Gastrocnemius medialis (tissue), 4 donors: ENCODE data around the gene ADGRG1. TPM values are rescaled to one million over a fixed set of nuclear protein-coding genes. Genes with fewer than 3 reads are reported as not detected.

Source experiments
- ATAC-seq, 2 donors: fragments of 150-250 bp; one replicate each; pipeline ENCODE4 v1.9.1; 2016
- DNase-seq, 2 donors: peaks; one replicate each; pipeline ENCODE4 v3.0.0-alpha.2; 2019
- H3K27ac ChIP-seq, 4 donors: fragments of 200-600 bp; sonication (generic); 1 replicate in 1 of 4; 2 replicates in 3 of 4; pipeline ENCODE4 v1.5.1; 2016 to 2018; ENCODE audit warnings: mild to moderate bottlenecking in 2 of 4, moderate library complexity in 1 of 4
- H3K27me3 ChIP-seq, 3 donors: fragments of 200-600 bp; sonication (generic) in 2 of 3; 1 replicate in 1 of 3; 2 replicates in 2 of 3; pipeline versions ENCODE4 v1.5.1 to v1.6.0; 2016 to 2019; ENCODE audit warnings: mild to moderate bottlenecking in 1 of 3, moderate library complexity in 1 of 3
- H3K36me3 ChIP-seq, 2 donors: fragments of 200-600 bp; sonication (generic) in 1 of 2; one replicate each; pipeline ENCODE4 v1.5.1; 2017 to 2018
- H3K4me1 ChIP-seq, 2 donors: fragments of 200-600 bp; sonication (generic) in 1 of 2; one replicate each; pipeline ENCODE4 v1.5.1; 2016 to 2017; ENCODE audit warnings: mild to moderate bottlenecking in 2 of 2
- H3K4me3 ChIP-seq, 4 donors: fragments of 200-600 bp; sonication (generic) in 3 of 4; 1 replicate in 1 of 4; 2 replicates in 3 of 4; pipeline ENCODE4 v1.5.1; 2016 to 2019; ENCODE audit warnings: mild to moderate bottlenecking in 2 of 4
- H3K9me3 ChIP-seq, 3 donors: fragments of 200-600 bp; sonication (generic) in 2 of 3; 1 replicate in 1 of 3; 2 replicates in 2 of 3; pipeline ENCODE4 v1.5.1; 2016 to 2019
- POLR2A ChIP-seq, 2 donors: fragments of 450-650 bp; IDR thresholded peaks; one replicate each; pipeline ENCODE4 v1.6.1; 2017; ENCODE audit warnings: antibody characterized with exemption in 2 of 2, mild to moderate bottlenecking in 2 of 2, moderate library complexity in 2 of 2
- in situ Hi-C, 4 donors: fragments of 200-750 bp; cut with MboI; loops; one replicate each; pipeline versions ENCODE4 v1.15.0 to v1.8.0; 2017; ENCODE audit warnings: low sequenced_read_pairs in 4 of 4
- intact Hi-C: fragments of 100-400 bp; cut with DNase I; formaldehyde crosslinking; loops from one replicate; pipeline ENCODE4 v1.15.1; 2023; ENCODE audit warnings: low total_unique reads
- total RNA-seq, 4 donors: library from RNA; depleted of rRNA; stranded (reverse); fragments of >200 nt; gene quantifications; one replicate each; pipeline versions ENCODE4 v1.1.0 to v1.2.3, GENCODE V29; 2016
- TF ChIP-seq, protein P1 (sequence below), 5 experiments: fragments of 450-650 bp in 3 of 5; fragments of 200-600 bp in 2 of 5; sonication (generic) in 2 of 5; IDR thresholded peaks in 4 of 5; conservative IDR thresholded peaks in 1 of 5; 1 replicate in 4 of 5; 2 replicates in 1 of 5; pipeline ENCODE4 v1.5.1; 2016 to 2019; ENCODE audit warnings: antibody characterized with exemption in 5 of 5, mild to moderate bottlenecking in 3 of 5, moderate library complexity in 3 of 5

The ADGRG1 gene
- total RNA-seq, 4 donors from 2014 or later: 9.8 to 14.6 (median 13.3) TPM

DNA sequence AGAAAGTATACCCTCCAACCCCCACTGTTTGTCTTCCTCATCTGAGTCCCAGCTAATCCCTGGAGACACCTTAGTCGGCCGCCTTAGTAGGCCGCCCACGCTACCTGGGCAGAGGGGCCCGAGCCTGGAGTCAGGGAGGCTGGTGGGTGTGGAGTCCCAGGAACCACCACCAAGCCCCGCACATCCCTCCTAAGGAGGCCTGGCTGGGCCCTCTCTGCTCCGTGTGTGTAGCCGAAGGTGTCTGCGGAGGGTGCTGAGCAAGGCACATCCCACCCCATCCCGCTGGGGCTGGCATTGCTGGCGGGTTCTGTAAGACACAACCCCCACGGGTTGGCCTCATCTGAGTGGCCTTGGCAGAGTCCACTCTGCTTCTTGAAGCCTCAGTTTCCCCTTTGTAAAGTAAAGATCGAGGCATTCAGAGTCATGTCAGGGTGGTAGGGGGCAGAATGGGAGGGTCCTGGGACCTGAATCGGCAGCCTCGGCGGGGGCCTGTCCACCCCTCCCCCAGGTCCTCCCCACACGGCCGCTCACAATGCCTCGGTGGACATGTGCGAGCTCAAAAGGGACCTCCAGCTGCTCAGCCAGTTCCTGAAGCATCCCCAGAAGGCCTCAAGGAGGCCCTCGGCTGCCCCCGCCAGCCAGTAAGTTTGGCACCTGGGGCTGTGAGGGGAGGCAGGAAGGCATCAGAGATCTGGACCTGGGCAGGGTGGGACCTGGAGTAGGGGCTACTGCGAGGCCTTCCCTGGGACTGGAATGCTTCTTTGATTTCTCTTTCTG is 24.5 kb downstream of the ADGRG1 start:
- no peak overlapping the region for H3K4me3 ChIP-seq
- H3K27ac ChIP-seq: no peak overlapping the region
- no peaks in the 10 kb centered on the region for H3K9me3 ChIP-seq
- H3K4me1 ChIP-seq: peaks cover 0 to under 1% of the 10 kb centered on the region in 2 donors
- DNase-seq: no peak
- peaks cover 0 to 2% (median 0%) of the 10 kb centered on the region in 3 donors for H3K27me3 ChIP-seq
- intact Hi-C loops: no loop called here
- TF ChIP-seq POLR2A (IDR thresholded peaks at IDR 0.05): no peak
- TF ChIP-seq, protein P1, sequence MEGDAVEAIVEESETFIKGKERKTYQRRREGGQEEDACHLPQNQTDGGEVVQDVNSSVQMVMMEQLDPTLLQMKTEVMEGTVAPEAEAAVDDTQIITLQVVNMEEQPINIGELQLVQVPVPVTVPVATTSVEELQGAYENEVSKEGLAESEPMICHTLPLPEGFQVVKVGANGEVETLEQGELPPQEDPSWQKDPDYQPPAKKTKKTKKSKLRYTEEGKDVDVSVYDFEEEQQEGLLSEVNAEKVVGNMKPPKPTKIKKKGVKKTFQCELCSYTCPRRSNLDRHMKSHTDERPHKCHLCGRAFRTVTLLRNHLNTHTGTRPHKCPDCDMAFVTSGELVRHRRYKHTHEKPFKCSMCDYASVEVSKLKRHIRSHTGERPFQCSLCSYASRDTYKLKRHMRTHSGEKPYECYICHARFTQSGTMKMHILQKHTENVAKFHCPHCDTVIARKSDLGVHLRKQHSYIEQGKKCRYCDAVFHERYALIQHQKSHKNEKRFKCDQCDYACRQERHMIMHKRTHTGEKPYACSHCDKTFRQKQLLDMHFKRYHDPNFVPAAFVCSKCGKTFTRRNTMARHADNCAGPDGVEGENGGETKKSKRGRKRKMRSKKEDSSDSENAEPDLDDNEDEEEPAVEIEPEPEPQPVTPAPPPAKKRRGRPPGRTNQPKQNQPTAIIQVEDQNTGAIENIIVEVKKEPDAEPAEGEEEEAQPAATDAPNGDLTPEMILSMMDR (IDR thresholded peaks at IDR 0.05 in 4 of 5, conservative IDR thresholded peaks at IDR 0.05 in 1 of 5): no peak
- H3K36me3 ChIP-seq: no peaks in the 10 kb centered on the region
- no peak for ATAC-seq
- in situ Hi-C loops: no loop called here

DNA sequence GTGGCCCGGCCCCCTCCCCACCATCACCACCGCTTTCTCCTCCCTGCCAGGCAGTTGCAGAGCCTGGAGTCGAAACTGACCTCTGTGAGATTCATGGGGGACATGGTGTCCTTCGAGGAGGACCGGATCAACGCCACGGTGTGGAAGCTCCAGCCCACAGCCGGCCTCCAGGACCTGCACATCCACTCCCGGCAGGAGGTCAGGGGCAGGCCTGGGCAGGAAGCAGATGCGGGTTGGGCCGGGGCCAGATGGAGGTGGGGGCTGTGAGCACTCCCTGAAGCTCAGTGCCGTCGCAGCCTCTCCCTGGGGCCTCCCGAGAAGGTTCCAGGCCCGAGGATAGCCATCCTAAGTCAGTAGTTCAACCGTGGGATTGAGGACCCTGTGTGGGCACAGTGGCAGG is 25.5 kb downstream of the ADGRG1 start:
- H3K27ac ChIP-seq: no peak overlapping the region
- H3K4me1 ChIP-seq: no peaks in the 10 kb centered on the region
- intact Hi-C loops (no loop called here), in situ Hi-C loops (no loop called here)
- H3K4me3 ChIP-seq: no peak overlapping the region
- no peak for ATAC-seq
- no peaks in the 10 kb centered on the region for H3K36me3 ChIP-seq
- TF ChIP-seq, protein P1 (IDR thresholded peaks at IDR 0.05 in 4 of 5, conservative IDR thresholded peaks at IDR 0.05 in 1 of 5): no peak
- no peak for TF ChIP-seq POLR2A (IDR thresholded peaks at IDR 0.05)
- no peaks in the 10 kb centered on the region for H3K9me3 ChIP-seq
- no peak for DNase-seq
- H3K27me3 ChIP-seq: peaks cover 0 to 2% (median 0%) of the 10 kb centered on the region in 3 donors

DNA sequence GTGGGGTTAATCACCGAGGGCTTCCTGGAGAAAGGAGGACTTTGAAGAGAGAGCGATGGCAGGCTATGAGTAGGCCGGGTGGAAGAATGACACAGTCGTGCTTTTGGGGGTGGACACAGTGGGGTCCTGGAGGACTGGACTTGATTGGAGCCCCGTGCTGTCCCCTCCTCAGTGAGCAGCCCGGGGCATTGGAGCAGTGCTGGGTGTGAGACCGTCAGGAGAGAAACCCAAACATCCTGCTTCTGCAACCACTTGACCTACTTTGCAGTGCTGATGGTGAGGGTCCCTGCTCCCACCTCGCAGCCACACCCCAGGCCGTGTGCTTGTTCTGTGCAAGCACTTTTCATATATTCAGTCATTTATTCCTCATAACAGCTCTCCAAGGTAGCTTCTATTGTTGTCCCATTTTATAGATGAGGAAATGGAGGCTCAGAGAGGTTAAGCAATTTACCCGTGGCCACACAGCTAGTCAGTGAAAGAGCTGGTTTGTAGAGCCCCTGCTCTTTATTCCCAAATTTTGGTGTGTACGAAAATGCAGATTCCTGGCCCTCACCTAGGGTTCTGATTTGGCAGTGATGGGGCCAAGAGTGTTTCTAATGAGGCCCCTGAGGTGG is 28.0 kb downstream of the ADGRG1 start:
- in situ Hi-C loops (no loop called here), intact Hi-C loops (no loop called here)
- TF ChIP-seq, protein P1 (IDR thresholded peaks at IDR 0.05 in 4 of 5, conservative IDR thresholded peaks at IDR 0.05 in 1 of 5): no peak
- TF ChIP-seq POLR2A (IDR thresholded peaks at IDR 0.05): no peak
- no peak overlapping the region for H3K27ac ChIP-seq
- H3K27me3 ChIP-seq: peaks cover 0 to 2% (median 0%) of the 10 kb centered on the region in 3 donors
- no peaks in the 10 kb centered on the region for H3K9me3 ChIP-seq
- H3K4me1 ChIP-seq: no peaks in the 10 kb centered on the region
- no peak for DNase-seq
- H3K4me3 ChIP-seq: no peak overlapping the region
- H3K36me3 ChIP-seq: no peaks in the 10 kb centered on the region
- no peak for ATAC-seq

DNA sequence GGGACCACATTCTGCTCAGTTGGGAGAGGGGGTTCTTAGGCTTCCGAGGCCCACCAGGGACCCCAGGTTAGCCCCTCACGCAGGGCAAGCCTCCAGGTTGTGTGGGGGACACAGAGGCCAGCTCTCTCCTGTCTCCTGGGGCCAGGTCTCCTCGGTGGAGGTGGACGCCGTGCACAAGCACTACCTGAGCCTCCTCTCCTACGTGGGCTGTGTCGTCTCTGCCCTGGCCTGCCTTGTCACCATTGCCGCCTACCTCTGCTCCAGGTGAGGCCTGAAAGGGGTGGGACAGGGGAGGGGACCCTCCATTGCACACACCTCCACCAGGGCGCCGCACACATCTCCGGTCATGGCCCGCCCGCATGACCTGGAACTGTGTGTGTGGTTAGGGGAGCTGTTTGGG is 28.8 kb downstream of the ADGRG1 start:
- no peak overlapping the region for H3K4me3 ChIP-seq
- H3K4me1 ChIP-seq: no peaks in the 10 kb centered on the region
- no peak for ATAC-seq
- TF ChIP-seq, protein P1 (IDR thresholded peaks at IDR 0.05 in 4 of 5, conservative IDR thresholded peaks at IDR 0.05 in 1 of 5): no peak
- no peak for TF ChIP-seq POLR2A (IDR thresholded peaks at IDR 0.05)
- H3K27me3 ChIP-seq: peaks cover 0 to 2% (median 0%) of the 10 kb centered on the region in 3 donors
- in situ Hi-C loops (no loop called here), intact Hi-C loops (no loop called here)
- H3K9me3 ChIP-seq: no peaks in the 10 kb centered on the region
- H3K27ac ChIP-seq: no peak overlapping the region
- no peaks in the 10 kb centered on the region for H3K36me3 ChIP-seq
- DNase-seq: no peak
